GM10266 (cell line): ENCODE measurements around the gene NDUFB6.
"Not testable (repeated sequence)": the region's sequence is repeated elsewhere in the genome, so short reads cannot be mapped to it uniquely, and the experiment has no call there.

Source experiments
- DNase-seq: peaks from one replicate; pipeline ENCODE4 v3.0.0; 2012; ENCODE audit errors: extremely low spot score
- CTCF ChIP-seq: IDR thresholded peaks from 2 replicates; pipeline ENCODE4 v1.5.1; 2012; ENCODE audit warnings: mild to moderate bottlenecking, low read depth; ENCODE audit not compliant: control insufficient read depth, insufficient read depth; ENCODE audit errors: missing control alignments

The NDUFB6 gene

GRCh38 chr9:32572900-32573523, at the start of gene NDUFB6:
Gene NDUFB6, minus strand, starts transcription at chr9:32573159. Its CDS starts 99 bp downstream, at chr9:32573060.
- TF ChIP-seq CTCF: no peak
- peak; percentile 88 for DNase-seq

GRCh38 chr9:32618261-32618660, 45.3 kb upstream of the NDUFB6 start:
- DNase-seq: no peak
- no peak for TF ChIP-seq CTCF

GRCh38 chr9:32606811-32607210, 33.9 kb upstream of the NDUFB6 start:
- no peak for TF ChIP-seq CTCF
- DNase-seq: no peak

- no peak for TF ChIP-seq CTCF
- no peak for DNase-seq
These were observed 31.2 kb upstream of the NDUFB6 start for GRCh38 chr9:32603914-32604852.

GRCh38 chr9:32599021-32599420, 26.1 kb upstream of the NDUFB6 start:
- not testable (repeated sequence) for DNase-seq

GRCh38 chr9:32596936-32597335, 24.0 kb upstream of the NDUFB6 start:
- TF ChIP-seq CTCF: no peak
- DNase-seq: no peak

- no peak for DNase-seq
- TF ChIP-seq CTCF: no peak
These were observed 23.3 kb upstream of the NDUFB6 start for GRCh38 chr9:32596096-32596865.
